Measurements from ENCODE around the gene TBC1D19.

Gene TBC1D19

GRCh38 chr4:26741491-26741871, 157.6 kb downstream of the TBC1D19 start:
- DNase-seq = no peak

DNA sequence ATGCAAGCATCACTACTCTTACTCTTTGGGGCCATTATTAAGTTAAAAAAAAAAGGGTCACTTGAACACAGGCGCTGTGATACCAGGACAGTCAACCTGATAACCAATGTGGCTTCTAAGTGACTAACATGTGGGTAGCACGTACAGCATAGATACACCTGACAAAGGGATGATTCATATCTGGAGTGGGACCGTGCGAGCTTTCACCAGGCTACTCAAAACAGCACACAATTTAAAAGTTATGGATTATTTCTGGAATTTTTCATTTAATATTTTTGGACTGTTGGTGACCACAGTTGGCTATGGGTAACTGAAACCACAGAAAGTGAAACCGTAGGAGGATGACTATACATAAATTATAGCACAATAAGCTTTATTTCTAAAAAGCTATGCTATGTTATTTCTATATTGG, 162.9 kb downstream of the TBC1D19 start:
- no peak for DNase-seq

- DNase-seq = no peak
Measured at GRCh38 chr4:26748811-26749210, 164.9 kb downstream of the TBC1D19 start.

- no peak for DNase-seq
Measured at GRCh38 chr4:26749867-26750266, 166.0 kb downstream of the TBC1D19 start.

GRCh38 chr4:26751004-26751403, 167.1 kb downstream of the TBC1D19 start:
- no peak for DNase-seq

- no peak for DNase-seq
Measured at GRCh38 chr4:26751838-26752237, 168.0 kb downstream of the TBC1D19 start.

DNA sequence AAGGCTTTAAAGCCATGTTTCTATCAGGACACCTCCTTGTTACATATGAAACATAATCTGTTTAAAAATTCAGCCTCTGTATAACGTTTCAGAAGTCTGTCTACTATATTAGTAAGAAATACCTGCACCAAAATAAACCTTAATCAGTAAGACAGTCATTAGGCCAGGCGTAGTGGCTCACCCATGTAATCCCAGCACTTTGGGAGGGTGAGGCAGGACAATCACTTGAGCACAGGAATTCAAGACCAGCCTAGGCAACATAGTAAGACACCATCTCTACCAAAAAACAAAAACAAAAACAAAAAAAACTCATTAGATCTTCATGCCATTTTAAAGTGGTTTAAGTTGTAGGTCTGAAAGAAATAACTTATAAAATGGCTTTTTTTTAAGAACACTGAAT, 169.3 kb downstream of the TBC1D19 start:
- no peak for DNase-seq

DNA sequence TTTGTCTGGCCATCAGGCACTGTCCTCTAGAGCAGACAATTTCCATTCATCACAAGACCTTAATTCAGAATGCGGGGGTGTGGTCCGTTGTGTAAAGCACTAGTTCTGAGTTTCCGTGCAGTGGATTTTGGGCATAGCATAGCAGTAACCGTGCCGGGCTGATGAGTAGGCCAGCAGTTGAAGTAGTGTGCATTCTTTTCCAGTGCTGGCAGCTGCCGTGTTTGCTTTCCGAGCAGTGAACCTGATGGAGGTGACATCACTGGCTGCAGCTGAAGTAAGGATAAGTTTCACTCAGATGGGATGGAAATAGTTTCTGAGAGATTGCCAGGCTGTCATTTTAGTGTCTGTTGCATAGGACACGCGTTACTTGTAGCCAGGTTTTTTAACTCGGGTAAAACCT, 169.7 kb downstream of the TBC1D19 start:
- DNase-seq = peak; percentile 31

GRCh38 chr4:26757751-26758150, 173.9 kb downstream of the TBC1D19 start:
- no peak for DNase-seq

DNA sequence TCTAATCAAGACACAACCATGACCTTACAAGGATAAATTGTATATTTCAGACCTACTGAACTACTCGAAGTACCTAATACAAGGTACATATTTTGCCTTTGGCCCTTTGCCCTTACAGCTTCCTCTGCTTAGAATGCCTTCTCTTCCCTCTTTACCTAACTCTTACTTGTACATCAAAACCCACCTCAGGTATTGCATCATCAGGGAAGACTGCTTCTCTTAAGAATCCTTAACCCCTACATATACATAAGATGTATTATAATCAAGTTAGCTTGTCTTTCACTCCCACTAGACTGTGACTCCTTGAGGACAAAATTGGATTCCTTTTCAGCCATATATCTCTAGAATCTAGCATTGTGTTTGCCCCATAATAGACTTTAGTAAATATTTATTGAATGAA, 175.0 kb downstream of the TBC1D19 start:
- DNase-seq = no peak

DNA sequence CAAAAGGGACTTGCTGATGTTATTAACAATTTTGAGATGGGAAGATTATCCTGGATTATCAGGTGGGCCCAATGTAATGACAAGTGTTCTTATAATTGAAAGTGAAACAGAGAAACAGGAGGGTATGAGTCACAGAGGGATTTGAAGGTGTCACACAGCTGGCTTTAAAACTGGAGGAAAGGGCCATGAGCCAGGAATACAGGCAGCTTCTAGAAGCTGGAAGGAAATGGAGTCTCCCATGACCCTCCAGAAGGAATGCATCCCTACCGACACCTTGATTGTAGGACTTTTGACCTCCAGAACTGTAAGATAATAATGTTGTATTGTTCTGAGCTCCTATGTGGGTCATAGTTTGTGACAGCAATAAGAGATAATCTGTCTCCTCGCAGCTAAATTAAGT, 178.8 kb downstream of the TBC1D19 start:
- no peak for DNase-seq

DNA sequence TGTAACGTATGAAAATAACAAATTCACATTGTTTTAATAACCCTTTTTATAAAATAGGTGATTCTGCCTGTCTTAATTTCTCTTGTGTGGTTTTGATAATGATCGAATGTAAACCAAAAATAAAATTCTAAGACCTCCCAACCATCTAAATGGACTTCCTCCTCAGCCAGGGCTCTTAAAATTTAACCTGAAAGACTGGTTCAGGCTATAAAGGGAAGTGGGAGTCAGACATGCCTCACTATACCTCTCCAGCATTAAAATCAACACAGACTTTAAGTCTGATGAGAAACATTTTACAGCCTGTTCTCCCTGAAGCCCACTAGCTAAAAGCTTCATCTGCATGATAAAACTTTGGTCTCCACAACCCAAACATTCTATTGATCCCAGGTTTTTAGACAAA, 179.2 kb downstream of the TBC1D19 start:
- DNase-seq = no peak

DNA sequence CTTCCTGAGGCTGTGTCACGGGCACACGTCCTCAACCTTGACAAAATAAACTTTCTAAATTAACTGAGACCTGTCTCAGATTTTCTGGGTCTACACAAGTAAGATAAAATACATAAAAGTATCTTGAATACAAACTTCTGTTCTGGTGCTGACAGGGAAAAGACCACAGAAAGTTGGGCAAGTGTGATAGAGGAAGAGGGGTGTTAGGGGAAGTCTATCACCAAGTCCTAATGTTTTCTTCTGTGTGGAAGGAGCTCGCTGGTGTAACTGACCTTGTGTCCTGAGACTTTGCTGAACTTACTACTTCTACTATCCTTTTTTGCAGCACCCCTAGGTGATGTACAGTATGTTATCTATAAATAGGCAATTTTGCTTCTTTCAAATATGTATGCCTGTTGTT, 179.8 kb downstream of the TBC1D19 start:
- no peak for DNase-seq

GRCh38 chr4:26764231-26764630, 180.3 kb downstream of the TBC1D19 start:
- DNase-seq = peak; percentile 28

DNA sequence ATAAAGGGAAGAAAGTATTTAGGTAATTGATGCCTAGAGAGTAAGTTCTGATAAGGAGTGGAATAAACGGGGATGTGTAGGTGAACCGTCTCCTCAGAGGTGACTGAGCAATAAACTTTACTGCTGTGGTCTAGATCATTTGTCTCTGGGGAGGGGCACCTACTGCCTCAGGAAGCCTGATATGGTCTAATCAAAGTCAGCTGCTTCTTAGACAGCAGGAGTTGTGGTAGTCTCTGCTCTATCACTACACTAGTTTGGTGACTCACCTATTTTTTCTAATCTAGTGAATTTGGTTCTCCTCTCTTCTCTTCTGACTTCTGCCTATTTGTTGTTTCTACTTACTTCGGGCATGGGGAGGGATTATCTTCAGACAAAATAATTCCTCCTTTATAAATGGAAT, 181.6 kb downstream of the TBC1D19 start:
- peak; percentile 37 for DNase-seq

DNA sequence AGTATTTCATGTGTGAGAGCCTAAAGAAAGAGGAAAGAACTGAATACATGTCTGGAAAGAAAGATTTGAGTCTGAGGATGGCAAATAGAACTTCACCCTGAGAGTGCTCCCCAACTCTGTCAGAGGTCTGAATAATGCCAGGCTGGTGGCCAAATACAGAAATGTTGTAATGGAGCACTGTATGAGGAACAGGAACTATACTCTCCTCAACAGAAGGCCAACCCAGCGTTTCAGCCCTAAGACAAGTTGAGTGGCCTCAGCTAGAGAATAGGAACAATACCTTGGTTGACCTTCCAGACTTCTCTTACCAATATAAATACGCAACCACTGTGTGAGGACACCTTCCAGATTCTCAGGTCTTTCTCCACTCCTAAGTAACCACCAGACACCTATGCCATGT, 182.3 kb downstream of the TBC1D19 start:
- no peak for DNase-seq

DNA sequence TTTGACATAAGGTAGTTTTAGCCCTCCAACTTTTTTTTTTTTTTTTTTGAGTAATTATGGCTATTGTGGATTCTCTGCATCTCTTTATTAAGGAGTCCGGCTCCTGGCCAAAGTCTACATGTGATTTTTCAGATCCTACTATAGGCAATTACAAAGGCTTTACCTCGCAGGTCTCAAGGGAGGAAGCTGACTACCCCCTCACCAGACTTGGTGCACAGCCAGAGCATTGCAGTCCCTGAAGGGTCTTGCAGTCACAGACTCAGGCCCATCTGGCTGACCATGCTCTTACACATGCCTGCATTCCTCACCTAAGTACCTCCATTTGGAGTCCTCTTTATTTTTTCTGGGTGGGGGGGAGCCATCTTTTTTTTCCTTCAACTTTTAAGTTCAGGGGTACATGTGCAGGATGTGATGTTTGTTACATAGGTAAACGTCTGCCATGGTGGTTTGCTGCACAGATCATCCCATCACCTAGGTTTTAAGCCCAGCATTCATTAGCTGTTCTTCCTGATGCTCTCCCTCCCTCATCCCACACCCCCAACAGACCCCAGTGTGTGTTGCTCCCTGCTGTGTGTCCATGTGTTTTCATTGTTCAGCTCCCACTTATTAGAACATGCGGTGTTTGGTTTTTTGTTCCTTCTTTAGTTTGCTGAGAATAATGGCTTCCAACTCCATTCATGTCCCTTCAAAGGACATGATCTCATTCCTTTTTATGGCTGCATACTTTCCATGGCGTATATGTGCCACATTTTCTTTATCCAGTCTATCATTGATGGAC, 188.4 kb downstream of the TBC1D19 start:
- no peak for DNase-seq

DNA sequence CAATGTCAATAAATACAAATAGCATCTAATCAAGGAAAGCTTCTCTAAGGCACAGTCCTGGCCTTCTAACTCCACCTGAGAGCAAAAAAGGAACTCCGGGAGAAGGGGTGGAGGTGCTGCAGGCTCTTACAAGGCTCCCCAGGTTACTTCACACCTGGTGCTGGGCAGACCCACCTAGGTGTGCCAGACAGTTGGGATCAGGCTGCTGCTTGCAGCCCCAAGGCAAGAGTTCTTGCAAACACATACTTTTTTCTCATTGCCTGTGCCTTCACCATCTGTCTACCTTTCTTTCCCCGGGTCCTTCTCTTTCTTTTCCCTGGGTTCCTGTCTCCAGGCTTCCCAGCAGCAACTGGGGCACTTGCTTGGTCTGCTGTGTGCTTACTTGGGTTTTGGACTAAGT, 195.3 kb downstream of the TBC1D19 start:
- no peak for DNase-seq

DNA sequence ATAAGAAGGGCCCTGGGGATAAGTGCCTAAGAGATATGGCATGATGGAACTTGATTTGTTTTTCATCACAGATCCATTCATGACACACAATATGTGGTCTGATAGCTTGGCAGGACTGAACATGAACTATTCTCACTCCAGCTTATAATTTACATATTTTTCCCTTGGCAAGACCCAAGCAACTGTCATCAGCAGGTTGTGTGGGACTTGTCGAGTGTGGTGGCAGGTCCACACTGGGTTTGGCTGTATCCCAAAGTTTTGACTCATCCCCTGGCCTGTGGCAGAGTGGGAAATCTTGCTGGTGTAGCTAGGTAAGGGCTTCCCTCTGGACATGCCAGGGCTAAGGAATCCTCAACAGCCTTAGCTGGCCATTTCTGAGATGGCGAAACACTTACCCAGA, 195.8 kb downstream of the TBC1D19 start:
- DNase-seq = peak; percentile 62

GRCh38 chr4:26780539-26780938, 196.7 kb downstream of the TBC1D19 start:
- peak; percentile 62 for DNase-seq

GRCh38 chr4:26782168-26782829, 198.4 kb downstream of the TBC1D19 start:
- no peak for DNase-seq

GRCh38 chr4:26782830-26783202, 198.9 kb downstream of the TBC1D19 start:
- DNase-seq = no peak

DNA sequence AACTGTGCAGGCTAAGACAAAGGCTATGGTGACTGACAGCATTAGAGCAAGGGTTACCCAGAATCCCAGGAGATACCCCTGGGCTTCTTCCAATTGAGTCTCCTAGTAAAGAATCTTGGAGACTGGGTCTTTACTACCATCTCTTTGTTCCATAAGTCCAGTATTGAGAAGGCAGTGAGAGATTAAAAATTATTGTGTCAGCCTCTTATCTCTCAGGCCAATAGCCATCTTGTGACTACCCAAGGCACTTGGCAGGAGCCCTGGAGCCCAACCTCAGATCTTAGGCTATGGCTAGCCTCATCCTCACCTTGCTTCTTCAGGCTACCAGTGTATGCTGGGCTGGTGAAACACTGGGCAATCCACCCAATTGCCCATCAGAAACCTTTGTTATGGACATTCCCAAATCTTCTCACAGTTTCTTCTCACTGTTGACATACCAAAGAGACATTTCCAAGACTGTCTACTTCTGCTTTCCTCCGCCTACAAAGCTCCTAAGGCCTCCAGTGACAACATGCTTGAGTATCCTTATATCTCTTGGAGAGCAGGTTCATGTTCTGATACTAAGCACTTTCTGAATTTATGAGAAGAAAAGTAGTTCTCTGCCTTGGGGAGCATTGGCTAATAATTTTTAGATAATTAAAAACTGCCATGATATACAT, 200.5 kb downstream of the TBC1D19 start:
- DNase-seq = no peak

DNA sequence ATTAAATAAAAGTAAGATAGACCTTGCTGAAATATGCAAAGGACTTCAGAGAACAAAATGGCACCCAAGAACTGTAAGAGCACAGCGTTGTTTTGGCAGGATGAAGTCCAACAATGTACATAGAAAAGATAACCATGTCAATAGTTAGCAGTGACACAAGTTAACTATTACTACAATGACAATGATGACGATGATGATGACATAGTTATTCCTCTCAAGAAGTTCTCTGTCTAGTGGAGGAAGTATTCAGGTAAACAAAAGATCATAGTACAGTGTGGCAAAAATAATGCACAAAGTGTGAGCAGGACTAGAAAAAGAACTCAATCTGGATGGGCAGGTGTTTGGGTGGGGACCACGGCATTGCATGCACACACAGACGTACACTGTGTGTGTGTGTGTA, 201.4 kb downstream of the TBC1D19 start:
- DNase-seq = no peak
